GM18502 (cell line): ENCODE results near the gene DDX47.
"Not testable (repeated sequence)": the region's sequence is repeated elsewhere in the genome, so short reads cannot be mapped to it uniquely, and the experiment has no call there.

ENCODE experiments used
- ATAC-seq: cut with Tn5 transposase; IDR thresholded peaks from one replicate; pipeline ENCODE4 v1.9.1; 2021; ENCODE audit warnings: mild to moderate bottlenecking; ENCODE audit not compliant: unreplicated experiment, poor library complexity

DDX47 gene

DNA sequence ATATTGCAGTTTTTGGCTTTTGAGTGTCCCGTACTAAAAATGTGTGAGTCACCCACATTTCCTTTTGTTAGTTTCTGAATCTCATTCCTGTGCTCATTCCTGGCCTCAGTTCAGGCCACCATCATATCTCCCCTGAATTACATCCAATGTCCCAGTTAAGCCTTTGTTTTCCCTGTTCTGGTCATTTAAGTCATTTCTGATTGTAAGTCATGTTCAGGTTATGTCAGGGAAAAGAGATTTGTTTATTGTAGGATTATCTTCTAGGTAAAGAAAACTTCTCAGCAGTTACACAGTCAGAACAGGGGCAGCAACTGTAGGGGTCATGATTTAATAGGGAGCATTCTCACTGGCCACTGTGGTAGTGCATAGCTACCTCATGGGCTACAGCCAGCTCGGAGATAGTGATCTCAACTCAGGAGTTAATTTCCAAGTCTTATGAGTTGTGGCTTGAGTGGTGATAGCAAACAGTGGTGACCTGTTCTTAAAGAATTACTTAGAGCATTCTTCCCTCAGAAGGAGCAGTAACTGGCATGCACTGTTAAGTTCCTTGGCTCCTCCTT is 6.7 kb downstream of the DDX47 start:
- no peak for ATAC-seq

DNA sequence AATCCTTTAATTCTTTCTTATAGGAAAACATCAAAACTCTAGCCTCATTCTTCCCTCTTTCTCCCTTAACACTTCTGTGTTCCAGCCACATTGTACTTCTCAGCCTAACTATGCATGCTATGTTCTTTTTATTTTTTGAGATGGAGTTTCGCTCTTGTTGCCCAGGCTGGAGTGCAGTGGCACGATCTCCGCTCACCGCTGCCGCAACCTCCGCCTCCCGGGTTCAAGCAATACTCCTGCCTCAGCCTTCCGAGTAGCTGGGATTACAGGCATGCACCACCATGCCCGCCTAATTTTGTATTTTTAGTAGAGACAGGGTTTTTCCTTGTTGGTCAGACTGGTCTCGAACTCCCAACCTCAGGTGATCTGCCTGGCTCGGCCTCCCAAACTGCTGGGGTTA is 7.2 kb downstream of the DDX47 start:
- not testable (repeated sequence) for ATAC-seq

DNA sequence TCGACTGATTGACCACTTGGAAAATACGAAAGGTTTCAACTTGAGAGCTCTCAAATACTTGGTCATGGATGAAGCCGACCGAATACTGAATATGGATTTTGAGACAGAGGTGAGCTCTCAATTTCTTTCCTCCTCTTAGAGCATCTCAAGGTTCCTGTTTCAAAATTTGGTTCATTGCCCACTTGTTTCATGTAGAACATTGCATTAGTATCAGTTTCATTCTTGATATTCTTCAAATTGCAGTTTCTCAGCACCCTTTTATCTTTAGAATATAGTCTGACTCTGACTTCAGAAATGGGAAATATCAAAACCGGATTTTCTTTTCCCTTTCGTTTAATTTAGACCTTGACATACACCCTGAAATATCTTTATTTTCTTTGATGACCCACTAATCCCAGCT is 8.8 kb downstream of the DDX47 start:
- no peak for ATAC-seq

DNA sequence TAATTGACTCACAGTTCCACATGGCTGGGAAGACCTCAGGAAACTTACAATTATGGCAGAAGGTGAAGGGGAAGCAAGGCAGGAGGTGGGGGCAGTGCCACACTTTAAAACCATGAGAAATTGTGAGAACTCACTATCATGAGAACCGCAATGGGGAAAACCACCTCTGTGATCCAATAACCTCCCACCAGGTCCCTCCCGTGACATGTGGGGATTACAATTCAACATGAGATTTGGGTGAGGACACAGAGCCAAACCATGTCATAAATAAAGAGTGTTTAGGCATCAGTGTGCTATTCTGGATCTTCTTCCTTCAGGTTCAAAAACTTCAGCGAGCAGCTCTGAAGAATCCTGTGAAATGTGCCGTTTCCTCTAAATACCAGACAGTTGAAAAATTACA is 9.7 kb downstream of the DDX47 start:
- no peak for ATAC-seq

DNA sequence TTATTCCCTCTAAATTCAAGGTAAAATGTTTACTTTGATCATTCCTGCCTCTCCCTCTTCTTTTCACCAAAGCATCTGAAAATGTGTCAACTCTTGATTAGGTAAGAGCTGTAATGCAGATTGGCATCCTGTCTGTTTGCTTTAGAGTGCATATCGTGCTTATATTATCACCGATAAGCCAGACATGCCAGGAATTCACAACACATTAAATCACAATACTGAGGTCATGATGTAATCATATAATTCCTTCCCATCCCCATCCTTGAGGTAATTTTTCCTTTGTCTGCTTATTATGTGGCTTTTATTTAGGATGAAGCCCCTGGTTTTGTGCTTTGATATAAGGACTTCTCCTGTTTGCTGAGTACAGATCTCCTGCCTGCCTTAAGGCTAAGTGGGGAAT is 10.2 kb downstream of the DDX47 start:
- no peak for ATAC-seq

DNA sequence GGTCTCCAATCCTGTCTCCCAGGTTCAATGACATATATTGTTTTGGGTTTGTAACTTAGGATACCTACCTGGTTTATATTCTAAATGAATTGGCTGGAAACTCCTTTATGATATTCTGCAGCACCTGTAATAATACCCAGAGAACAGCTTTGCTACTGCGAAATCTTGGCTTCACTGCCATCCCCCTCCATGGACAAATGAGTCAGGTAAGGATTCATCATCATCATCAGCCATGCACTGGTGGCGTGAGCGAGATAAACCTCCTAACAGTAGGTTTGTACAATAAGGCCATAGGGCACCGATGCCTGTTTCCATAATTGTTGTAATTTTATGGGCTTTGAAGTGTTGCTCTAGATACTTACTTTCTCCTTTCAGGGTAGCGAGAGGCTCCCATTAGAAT is 10.7 kb downstream of the DDX47 start:
- no peak for ATAC-seq

DNA sequence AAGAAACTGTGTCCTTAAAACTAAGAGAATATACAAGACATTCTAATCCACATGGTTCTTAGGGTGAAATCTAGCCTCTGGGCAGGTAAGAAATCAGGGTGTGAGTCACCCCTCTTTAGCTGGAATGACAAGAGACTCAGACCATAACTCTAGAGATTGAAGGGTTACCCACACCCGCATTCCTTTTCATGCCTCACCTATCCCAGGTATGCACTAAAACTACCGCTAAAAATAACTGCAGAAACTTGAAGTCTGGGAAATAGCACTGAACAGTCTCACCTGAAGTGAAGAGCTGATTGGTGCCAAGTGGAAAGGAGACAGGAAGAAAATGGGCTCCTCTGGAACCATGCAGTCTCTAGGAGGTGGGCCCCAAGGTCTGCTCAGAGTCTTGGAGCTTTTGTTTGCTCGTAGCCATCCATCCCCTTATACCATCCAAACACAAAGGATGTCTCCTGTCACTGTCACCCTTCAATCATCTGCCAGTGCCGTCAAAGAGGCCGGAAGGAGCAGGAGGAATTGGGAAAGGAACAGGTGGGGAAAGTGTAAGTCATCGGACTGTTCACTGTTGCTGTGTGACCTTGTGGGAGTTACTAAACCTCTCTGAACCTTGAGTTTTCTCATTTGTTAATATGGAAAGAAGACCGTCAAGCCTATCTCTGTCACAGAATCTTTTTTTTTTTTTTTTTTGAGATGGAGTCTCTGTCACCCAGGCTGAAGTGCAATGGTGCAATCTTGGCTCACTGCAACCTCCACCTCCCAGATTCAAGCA is 22.4 kb downstream of the DDX47 start:
- ATAC-seq = no peak

DNA sequence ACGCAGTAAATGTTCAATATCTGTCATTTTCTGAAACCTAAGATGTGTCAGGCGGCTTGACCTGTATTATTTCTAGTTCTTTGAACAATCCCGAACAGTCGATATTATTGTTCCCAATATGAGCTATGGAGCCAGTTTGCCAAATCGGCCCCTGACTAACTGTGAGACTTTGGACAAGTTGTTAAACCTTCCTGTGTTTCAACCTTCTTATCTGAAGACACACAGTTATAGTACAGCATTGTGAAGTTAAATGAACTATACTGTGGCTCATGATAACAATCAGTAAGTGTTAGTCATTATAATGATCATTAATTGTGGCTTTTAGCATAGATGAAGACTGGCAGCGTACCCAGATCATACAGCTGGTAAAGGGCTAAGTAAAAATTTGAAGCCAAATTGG is 23.4 kb downstream of the DDX47 start:
- no peak for ATAC-seq

DNA sequence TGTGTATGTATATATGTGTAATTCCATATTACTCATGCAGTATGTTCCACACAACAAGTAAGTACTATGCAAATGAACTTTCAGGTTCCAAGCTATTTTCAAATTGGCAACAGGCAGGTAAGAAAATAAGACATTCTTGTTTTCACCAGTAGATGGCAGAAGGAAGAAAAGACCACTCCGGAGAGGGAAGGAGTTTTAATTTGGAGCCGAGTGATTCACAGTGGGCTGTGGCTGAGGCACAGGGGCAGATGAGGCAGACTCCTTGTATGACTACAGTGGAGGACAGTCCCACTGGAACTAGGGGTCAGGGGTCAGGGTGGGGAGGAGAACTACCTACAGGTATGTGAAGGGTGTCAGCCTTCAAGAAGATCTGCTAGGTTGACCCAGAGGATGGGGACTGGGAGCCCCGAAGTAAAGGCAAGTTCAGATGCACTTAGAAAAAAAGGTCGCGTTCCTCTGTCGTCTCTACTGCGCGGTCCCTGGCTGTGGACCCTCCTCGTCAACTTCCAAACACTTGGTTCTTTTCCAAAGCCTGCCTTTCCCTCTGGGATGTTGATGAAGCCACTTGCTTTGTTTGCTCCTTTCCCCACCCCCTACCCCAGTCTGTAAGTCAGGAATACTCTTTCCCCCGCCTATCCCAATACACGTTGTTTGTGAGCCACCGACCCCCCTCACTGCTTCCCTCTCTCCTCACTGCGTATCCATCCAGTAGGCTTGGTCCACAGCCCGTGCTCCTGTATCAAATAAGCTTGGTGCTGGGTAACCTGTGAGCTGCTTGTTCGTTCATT is 24.1 kb downstream of the DDX47 start:
- no peak for ATAC-seq

DNA sequence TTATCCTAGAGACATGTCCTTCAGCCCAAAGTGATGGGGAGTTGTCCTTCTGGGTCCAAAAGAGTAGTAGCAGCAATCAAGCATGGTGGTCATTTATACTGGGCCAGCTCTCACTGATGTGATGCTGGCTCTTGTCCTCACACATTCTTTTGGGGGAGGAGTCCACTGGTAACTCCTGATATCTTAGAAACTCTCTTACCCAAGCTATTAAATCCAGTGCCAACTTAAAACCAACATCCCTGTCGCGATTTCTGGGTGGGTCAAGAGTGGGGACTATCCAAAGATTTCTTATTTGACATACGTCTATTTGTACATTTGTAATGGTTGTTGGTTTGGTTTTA is 24.6 kb downstream of the DDX47 start:
- ATAC-seq = no peak

DNA sequence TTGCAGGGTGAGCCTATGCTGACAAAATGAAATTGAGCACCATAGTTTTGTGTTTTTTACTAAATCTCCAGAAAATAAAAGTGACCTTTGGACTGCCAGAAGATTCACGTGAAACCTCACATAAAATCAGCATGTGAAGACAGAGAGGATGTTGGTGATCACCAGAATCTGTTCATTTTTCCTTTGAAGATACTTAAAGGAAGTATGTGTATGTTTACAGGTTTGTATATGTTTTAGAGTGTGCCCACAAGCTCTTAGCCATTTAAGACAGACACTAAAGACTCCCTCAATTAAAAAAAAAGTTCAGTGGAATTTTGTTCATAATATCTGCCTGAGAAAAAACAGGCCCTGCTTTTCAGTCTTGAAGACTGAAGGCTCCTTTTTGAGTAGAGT is 25.9 kb downstream of the DDX47 start:
- ATAC-seq = no peak

DNA sequence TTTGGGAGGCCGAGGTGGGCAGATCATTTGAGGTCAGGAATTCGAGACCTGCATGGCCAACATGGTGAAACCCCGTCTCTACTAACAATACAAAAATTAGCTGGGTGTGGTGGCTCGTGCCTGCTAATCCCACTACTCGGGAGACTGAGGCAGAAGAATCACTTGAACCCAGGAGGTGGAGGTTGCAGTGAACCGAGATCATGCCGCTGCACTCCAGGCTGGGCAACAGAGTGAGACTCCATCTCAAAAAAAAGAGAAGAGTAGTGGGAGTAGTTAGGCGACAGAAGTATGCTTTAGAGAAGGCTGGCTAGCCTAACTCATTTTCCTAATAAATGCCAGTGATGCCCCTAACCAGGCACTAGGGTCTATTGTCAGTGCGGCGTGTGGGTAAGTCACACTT is 26.3 kb downstream of the DDX47 start:
- not testable (repeated sequence) for ATAC-seq

DNA sequence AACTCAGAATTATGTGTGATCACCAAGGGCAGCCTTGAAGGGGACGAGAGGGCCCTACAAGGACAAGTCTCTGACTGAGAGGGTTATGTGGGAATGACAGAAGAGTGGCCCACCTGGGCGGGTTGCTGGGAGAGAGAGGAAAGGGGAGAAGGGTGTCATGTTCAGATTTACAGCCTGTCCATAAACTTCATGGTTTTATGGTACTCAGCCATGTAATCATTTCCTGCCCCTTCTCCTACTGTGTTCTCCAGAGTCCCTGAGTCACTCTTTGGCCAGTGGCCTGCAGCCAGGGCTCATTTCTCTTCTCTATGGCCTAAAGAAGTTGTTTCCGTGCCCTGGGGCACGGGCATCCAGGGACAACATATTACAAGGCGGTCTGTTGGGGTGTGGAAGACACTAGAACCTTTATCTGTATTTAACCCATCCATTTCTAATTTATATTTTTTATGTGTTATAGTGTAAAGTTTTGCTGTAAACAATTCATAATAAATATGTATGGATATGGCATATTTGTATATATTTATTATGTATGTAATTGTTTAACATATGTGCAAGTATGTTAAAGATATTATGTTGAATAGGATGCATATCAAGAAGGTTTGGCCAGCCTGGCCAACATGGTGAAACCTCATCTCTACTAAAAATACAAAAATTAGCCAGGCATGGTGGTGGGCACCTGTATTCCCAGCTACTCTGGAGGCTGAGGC is 26.9 kb downstream of the DDX47 start:
- no peak for ATAC-seq

DNA sequence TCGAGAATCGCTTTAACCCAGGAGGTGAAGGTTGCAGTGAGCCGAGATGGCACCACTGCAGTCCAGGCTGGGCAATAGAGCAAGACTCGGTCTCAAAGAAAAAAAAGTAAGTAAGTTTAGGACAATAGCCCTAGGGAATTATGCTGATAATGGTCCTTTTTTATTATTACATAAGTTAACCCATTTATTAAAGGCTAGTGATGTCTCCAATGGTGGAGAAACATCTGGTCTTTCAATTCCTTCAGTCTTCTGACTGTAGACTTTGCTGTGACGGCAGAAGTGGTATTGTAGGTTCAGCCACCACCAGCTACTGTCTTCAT is 27.4 kb downstream of the DDX47 start:
- ATAC-seq = no peak

DNA sequence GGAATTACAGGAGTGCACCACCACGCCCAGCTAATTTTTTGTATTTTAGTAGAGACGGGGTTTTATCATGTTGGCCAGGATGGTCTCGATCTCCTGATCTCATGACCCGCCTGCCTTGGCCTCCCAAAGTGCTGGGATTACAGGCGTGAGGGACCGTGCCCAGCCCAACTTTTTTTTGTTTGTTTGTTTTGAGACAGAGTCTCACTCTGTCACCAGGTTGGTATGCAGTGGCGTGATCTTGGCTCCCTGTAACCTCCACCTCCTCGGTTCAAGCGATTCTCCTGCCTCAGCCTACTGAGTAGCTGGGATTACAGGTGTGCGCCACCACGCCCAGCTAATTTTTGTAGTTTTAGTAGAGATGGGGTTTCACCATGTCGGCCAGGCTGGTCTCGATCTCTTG is 28.3 kb downstream of the DDX47 start:
- ATAC-seq = not testable (repeated sequence)

DNA sequence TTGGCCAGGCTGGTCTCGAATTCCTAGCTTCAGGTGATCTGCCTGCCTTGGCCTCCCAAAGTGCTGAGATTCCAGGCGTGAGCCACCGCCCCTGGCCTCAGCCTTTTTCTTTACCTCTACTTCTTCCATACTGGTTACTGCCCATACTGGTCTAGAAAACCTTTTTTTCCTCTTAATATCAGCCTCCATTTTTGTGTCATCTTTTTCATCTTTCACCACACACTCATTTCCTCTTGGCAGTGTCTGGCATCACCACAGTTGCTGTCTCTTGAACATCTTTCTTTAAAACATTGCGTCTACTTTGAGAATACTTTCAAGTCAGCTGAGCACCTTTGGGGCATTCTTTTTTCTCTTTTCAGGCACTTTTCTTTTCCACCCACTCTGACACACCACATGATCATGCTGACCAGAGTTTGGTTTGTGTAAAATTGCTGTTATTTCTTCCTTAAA is 32.7 kb downstream of the DDX47 start:
- ATAC-seq = no peak

DNA sequence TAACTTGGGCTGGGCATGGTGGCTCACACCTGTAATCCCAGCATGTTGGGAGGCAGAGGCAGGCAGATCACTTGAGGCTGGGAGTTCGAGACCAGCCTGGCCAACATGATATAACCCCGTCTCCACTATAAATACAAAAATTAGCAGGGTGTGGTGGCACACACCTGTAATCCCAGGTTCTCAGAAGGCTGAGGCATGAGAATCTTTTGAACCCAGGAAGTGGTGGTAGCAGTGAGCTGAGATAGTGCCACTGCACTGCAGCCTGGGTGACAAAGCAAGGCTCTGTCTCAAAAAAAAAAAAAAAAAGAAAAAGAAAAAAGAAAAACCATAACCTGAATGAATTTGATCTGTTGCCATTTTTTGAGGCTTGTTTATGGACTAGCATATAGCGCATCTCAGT is 33.6 kb downstream of the DDX47 start:
- ATAC-seq = not testable (repeated sequence)

DNA sequence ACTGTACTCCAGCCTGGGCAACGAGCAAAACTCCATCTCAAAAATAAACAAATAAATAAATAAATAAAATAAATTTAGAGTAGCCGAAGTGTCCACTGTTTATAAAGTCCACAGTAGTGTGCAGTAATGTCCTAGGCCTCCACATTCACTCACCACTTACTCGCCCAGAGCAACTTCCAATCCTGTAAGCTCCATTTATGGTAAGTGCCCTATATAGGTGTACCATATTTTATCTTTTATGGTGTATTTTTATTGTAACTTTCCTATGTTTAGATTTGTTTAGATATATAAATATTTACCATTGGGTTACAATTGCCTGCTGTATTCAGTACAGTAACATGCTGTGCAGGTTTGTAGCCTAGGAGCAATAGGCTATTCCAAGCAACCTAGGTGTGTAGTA is 40.3 kb downstream of the DDX47 start:
- no peak for ATAC-seq

DNA sequence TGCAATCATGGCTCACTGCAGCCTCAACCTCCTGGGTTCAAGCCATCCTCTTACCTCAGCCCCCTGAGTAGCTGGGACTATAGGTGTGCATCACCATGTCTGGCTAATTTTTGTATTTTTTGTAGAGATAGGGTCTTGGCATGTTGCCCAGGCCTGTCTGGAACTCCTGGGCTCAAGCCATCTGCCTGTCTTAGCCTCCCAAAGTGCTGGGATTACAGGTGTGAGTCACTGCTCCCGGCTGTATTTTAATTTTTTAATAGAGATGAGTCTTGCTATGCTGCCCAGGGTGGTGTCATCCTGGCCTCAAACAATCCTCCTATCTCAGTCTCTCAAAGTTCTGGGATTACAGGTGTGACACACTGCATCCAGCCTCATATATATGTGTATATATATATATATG is 46.5 kb downstream of the DDX47 start:
- no peak for ATAC-seq

DNA sequence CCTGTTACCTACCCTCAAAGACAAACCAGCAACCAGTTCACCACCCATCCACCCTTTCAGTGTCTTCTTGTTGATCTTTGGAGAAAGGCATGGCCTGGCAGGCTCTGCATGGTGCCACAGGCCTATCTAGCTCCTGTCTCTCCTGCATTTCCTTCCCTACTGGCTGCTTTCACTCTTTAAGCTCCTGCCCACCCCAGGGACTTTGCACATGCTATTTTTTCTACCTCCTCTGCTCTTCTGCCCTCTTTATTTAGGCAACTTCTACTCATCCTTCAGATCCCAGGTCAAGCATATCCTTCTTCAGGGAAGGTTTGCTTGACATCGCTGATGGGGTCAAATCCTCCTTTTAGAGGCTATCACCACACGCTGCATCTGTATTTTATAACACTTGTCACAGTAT is 51.1 kb downstream of the DDX47 start:
- no peak for ATAC-seq
